HG02884 (cell line): ENCODE results near the gene COPS8.

ENCODE experiments used
- ATAC-seq: cut with Tn5 transposase; IDR thresholded peaks from one replicate; pipeline ENCODE4 v1.9.1; 2021; ENCODE audit warnings: mild to moderate bottlenecking, moderate library complexity; ENCODE audit not compliant: unreplicated experiment

Gene COPS8

GRCh38 chr2:237064203-237065070 is 21.3 kb upstream of the COPS8 start:
- no peak for ATAC-seq

GRCh38 chr2:237065071-237065377 is 20.7 kb upstream of the COPS8 start:
- no peak for ATAC-seq

- no peak for ATAC-seq
Measured at GRCh38 chr2:237066396-237066795, 19.3 kb upstream of the COPS8 start.

GRCh38 chr2:237068005-237068576 is 17.6 kb upstream of the COPS8 start:
- no peak for ATAC-seq

GRCh38 chr2:237072067-237072931 is 13.4 kb upstream of the COPS8 start:
- no peak for ATAC-seq

- ATAC-seq = no peak
Measured at GRCh38 chr2:237073552-237073951, 12.1 kb upstream of the COPS8 start.

- no peak for ATAC-seq
Measured at GRCh38 chr2:237074211-237074993, 11.3 kb upstream of the COPS8 start.

GRCh38 chr2:237075749-237076599 is 9.7 kb upstream of the COPS8 start:
- no peak for ATAC-seq

- ATAC-seq = no peak
Measured at GRCh38 chr2:237081596-237081995, 4.1 kb upstream of the COPS8 start.

- no peak for ATAC-seq
Measured at GRCh38 chr2:237083026-237083425, 2.7 kb upstream of the COPS8 start.

GRCh38 chr2:237084444-237084843 is 1.2 kb upstream of the COPS8 start:
- no peak for ATAC-seq

- no peak for ATAC-seq
Measured at GRCh38 chr2:237090906-237091305, 5.2 kb downstream of the COPS8 start.

- ATAC-seq = no peak
Measured at GRCh38 chr2:237091779-237092436, 6.2 kb downstream of the COPS8 start.

- no peak for ATAC-seq
Measured at GRCh38 chr2:237092506-237092905, 6.8 kb downstream of the COPS8 start.

- ATAC-seq = no peak
Measured at GRCh38 chr2:237092920-237093781, 7.5 kb downstream of the COPS8 start.

- no peak for ATAC-seq
Measured at GRCh38 chr2:237096201-237096600, 10.5 kb downstream of the COPS8 start.

GRCh38 chr2:237096911-237097310 is 11.2 kb downstream of the COPS8 start:
- no peak for ATAC-seq

GRCh38 chr2:237097326-237097910 is 11.7 kb downstream of the COPS8 start:
- ATAC-seq = no peak
